RKO (cell line): Measurements from ENCODE around the gene SOS2.

Experiments
- DNase-seq: peaks from one replicate; pipeline ENCODE4 v3.0.0-alpha.2; 2016; ENCODE audit warnings: low spot score

SOS2 gene

DNA sequence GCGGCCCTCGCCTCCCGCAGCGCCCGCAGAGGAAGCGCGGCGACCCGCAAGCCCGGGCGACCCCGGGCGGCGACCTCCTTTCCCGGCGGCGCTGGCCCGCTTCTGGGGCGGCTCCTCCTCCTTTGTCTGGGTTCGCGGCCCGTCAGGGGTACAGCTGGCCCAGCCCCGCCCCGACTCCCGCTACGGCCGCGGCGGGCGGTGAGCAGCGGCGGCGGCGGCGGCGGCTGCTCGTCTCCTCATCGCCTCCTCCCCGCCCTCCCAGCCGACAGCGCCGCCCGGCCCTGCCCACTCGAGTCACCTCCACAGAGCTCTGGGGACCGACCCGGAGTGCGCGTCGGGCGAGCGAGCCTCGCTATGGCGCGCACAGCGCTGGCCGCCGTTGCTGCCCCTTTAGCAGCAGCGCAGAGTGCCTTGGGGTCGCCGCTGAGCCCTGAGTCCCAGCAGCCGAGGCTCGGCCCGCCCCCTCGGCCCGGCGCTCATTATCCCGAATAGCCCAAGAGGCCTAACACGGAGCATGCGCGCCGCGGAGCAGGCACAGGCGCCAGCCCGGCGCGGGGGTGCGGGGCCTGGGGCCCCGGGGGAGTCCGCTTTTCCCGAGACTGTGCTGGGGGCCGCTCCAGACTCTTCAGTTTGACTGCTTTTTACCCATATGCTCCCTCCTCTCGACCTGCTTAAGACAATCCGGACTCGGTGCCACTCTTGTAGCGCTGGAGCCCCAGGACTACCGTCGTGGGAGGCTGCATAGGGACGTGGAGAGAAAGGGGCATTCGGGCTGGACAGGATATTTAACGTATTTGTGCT lies at the start of gene SOS2:
TSS of gene SOS2 (minus strand) at position 104 of the 801 bp plus-strand sequence. CDS start 295 bp downstream, outside the sequence.
- peak; percentile 85 for DNase-seq

DNA sequence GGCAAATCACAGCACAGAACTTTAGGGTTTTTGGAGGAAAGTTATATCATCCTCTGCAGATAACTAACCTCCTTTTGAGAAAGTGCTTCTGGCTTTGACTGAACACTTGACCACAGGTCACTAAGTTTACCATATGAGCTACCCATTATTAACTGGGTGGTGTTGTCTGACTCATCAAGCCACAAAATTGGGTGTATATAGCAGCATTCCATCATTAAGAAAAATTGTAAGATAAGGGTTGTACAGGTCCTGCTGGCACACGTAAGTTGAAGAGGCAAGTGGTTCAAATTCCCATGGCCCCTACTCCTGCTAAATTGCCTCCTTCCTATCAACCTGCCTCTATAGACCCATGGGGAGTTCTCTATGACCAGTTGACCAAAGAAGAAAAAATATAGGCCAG lies 41.1 kb upstream of the SOS2 start:
- no peak for DNase-seq

DNA sequence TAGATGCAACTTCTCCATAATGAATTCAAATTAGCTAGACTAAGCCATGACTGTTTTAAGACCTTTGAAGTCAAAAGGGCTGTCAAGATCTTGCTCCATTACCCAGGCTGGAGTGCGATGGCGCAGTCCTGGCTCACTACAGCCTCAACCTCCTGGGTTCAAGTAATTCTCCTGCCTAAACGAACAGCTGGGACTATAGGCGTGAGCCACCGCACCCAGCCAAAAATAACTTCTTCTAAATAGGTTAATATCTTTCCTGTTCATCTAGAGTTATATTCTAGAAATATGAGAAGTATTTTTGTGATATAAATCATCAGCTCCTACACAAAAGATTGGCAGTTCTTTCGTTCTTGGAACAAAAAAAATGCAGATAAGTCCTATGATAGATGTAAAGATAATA lies 39.6 kb upstream of the SOS2 start:
- DNase-seq = no peak

DNA sequence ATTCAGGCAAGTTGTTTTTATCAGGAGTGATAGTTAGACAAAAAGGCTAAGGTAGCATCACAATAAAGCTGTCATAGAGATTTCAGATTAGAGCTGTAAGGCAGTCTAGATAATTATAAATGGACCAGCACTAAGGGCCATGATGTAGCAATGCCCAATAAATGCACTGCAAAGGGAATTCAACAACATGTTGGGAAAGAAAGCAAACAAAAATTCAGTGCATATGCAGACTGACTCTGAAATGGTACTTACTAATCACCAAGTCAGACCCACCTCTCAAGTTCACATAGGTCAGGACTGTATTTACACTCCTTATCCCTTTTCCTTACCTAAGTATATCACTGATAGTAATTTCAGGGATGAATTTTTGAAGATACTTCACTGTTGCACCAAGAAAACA lies 33.7 kb upstream of the SOS2 start:
- DNase-seq = no peak

DNA sequence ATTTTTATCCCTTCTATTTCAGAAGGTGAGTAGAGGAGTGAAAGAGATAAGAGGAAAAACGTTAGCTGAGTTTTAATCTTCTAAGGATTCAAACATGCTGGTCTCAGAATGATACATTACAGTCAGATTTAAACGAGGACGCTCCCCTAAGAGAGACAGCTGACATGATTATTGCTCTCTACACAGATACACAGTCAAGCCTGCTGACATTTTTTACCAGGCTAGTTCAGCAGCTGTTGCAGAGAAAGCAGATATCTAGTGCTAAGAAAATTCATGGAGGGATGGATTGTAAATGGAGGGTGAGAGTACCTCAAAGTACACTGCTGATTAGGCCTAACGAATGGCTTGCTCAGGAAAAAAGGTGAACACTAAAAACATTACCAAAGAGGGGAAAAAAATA lies 31.9 kb upstream of the SOS2 start:
- no peak for DNase-seq

DNA sequence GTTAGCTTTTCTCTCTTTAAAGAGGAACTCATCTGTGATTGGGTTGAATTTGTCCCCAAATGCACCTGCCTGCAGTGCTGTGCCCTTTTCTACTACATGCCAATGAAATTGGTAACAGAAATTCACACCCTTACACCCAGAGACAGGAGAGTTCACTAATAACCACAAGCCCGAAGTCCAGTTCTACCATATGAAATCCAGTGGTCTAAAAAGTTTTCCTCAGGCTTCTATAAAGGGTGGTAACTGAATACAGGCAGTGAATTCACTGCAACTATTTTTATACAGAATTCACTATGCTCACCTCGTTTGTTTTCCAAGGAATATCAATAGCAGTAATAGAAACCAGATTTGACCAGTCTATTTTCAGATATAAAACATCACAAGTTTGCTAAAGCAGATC lies 31.5 kb upstream of the SOS2 start:
- no peak for DNase-seq

DNA sequence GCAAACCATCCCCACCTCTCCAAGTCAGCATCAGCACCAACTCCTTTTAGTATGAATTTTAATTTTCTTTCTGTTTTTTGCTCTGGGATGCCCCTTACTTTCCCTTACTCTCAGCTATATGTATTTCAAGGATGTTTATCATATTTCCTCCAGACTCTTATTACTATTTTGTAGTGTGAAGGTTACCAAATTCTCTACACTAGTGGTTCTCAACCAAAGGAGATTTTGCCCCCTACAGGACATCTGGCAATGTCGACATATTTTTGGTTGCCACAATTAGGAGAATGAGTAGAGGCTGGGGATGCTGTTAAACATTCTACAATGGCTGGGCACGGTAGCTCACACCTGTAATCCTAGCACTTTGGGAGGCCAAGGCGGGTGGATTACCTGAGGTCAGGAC lies 29.1 kb upstream of the SOS2 start:
- DNase-seq = peak; percentile 36

DNA sequence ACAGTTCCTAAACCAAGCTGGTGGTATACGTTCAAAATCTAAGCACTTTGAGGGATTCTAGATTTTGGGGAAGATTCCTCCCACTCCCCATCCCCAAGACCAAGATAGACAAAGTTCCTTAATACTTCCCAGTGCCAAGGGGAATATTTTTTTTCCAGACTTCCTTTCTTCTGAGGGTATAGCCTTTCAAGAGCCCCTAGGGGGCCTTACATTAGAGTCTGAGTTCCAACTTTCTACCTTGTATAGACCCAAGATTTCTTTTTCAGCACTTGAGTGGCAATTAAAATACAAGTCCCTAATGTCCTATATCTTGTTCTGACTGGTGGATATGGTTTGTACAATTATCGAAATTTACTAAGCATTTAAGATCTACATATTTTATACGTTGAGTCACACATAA lies 28.7 kb upstream of the SOS2 start:
- no peak for DNase-seq

DNA sequence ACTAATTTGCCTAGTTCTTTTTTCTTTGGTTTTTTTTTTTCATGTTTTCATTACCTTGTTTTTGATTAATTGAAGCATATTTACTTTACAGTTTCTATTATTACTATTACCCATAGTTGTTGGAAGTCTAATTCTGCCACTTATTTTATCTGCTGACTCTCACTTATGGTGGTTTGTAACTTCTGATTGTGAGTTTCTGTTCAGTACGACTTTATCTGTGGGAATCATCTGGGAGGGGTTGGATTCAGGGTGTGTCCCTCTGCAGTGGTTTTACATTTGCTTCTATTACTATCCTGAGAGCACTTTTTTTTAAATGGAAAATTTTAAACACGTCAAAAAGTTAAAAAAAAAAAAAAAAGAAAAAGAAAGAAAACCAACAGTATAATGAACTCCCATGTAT lies 26.4 kb upstream of the SOS2 start:
- DNase-seq = no peak

DNA sequence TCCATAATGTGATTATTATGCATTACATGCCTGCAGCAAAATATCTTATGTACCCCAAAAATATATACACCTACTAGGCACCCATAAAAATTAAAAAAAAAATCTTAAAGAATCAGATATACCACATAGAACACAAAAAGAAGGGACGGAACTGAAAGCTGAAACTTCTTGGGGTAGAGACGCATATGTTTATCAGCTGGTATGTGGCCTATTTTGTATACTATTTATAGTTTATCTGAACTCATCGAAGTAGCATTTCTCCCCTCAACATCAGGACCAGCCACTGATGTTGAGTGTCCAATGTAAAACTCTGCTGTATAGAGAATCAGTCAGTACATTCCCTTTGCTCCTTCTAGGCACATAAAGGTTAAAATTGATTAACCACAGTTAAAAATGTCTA lies 22.9 kb upstream of the SOS2 start:
- DNase-seq = no peak

DNA sequence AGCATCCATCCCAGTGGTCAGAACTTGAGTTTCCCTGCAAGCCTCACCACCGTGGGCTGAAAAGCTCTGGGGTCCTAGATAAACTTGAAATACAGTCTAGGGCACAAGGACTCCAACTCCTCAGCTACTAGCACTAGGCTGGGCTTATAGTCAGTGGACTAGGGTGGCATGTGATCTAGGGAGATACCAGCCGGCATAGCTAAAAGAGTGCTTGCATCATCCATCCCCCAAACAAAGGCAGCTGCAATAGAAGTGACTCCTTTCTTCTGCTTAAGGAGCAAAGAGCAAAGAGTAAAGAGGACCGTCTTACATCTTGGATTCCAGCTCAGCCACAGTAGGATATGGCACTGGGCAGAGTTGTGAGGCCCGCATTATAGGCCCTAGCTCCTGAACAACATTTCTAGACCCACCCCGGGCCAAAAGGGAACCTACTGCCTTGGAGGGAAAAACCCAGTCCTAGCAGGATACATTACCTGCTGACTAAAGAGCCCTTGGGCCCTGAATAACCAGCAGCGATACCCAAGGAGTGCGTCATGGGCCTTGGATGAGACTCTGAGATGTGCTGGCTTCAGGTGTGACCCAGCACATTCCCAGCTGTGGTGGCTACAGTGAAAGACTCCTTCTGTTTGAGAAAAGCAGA lies 17.9 kb upstream of the SOS2 start:
- no peak for DNase-seq

DNA sequence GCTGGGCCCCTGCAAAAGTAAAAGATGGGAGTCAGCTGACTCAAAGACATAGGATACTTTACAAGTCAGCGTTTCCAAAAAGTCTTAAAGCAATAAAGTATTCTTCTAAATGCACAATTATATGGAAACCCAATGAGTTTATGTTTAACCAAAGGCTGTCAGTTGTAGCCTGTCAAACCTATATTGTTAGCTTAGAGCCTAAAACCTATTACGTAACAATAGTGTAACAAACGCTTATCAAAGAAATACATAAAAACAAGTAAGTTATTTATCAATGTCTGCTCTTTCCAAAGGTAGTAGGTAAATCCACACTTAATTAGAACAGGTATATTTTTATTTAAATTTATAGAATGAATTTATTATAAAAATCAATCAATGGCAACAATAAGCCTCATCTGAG lies 15.9 kb upstream of the SOS2 start:
- no peak for DNase-seq

DNA sequence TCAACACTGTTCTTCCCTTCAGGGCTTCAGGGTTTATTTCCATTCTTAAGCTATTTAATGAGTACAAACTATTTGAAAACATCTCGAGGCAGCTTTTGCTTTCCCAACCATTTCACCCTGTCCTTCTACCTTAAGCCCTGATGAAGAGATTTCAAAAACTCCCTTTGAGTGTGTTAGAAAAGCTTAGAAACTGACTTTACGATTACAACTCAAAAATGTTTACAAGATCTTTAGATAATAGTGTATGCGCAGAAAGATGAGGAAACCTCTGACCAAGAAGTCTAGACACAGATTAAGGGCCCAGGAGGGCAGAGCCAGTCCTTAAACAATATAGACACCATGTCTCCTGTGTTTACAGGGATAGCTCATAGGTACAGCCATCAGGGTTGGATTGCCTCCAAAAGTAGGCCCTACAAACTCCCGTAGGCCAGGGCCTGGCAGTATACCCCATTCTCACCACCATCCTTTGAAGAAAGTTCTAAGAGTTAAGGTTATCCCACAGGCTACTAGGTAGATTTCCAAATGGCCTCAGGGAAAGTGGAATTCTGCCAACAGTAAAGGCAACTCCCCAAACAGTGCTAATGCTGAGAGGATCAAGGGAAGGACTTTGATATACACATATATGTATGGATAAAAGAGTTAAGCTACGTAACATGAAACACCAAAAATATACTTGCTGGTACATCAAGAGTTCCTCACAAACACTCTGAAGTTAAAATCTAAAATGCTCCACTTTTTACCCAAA lies 11.4 kb upstream of the SOS2 start:
- no peak for DNase-seq

DNA sequence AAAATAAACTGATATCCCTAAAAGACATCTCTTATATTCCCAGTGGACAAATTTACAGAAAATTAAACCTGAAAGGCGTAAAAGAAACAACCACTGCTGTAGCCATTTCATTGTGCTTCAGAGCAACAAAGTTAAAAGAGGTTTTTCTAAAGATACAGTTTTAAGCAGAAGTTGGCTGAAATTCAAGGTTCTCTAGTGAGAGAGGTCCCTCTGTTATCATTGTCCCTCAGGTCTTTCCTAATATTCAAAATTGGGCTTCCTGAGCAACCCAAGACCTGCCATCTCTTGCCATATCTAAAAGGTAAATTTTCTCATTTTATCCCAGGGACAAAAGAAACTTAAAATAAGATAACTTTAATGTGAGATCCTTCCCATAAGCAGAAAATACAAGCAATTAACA lies 10.7 kb upstream of the SOS2 start:
- DNase-seq = no peak

DNA sequence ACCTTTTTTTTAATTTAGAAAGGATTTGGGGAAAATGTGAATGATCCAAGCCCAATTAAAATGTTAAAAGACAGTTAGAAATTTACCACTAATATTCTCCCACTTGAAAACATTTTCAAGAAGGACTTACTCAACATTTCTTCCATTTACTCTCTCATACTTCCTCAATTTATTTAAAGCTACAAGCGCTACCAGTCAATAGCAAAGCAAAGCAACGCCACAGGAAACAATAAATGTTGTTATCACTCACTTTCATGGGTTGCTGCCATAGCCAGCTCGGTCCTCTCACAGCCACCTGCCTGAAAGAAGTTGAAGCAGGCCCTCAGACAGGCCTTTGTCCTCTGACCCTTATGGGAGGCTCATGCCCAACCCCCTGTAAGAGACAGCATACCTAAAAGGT lies 6.0 kb upstream of the SOS2 start:
- DNase-seq = no peak

DNA sequence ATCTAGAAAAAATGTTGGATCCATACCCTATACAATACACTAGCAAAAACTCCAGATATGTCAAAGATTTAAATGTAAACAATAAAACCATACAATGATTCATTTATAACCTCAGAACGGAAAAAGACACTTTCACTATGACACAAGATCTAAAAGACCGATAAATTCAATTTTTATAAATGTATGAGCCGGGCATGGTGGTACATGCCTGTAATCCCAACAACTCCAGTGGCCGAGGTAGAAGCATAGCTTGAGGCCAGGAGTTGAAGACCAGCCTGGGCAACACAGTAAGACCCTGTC lies 2.5 kb upstream of the SOS2 start:
- no peak for DNase-seq

DNA sequence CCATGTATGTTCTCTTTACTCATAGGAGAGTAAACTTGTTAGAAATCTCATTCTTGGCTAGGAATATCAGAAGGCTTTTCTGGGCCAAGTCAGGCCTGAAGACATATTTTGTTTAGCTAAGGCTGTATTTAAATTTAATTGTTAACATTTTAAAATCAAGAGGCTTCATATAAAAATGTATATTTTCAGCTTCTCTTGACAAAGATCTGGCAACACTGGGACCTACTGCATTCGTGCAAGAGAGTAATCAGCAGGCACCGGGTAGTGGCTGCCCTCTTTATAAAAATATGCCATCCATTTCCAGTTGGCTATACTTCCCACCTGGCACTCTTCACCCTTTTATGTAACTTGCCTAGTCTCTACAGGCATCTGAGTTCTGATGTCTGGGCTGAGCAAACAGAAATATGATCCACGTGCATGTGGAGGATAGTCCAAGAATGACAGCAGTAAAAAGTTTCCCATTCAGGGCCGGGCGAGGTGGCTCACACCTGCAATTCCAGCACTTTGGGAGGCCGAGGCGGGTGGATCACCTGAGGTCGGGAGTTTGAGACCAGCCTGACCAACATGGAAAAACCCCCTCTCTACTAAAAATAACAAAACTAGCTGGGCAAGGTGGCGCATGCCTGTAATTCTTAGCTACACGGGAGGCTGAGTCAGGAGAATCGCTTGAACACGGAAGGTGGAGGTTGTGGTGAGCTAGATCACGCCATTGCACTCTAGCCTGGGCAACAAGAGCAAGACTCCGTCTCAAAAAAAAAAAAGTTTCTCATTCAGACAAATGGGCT lies 2.0 kb upstream of the SOS2 start:
- DNase-seq = no peak

DNA sequence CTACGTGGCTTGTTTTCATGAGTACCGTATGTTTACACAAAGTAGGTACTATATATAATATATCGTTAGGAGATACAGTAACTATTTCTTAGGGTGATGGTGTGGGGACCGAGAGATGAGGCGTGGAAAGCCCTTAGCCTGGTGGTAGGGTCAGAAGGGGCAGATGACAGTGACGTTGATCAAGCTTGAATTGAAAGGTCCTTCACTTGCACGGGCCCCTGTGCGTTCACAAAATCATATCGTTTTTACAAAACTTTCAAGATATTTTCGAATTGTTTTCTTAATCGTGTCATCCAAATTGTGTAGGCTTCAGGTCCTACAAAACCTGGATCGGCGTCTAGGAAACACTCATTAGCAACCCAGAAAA lies 881 bp upstream of the SOS2 start:
- DNase-seq = no peak

DNA sequence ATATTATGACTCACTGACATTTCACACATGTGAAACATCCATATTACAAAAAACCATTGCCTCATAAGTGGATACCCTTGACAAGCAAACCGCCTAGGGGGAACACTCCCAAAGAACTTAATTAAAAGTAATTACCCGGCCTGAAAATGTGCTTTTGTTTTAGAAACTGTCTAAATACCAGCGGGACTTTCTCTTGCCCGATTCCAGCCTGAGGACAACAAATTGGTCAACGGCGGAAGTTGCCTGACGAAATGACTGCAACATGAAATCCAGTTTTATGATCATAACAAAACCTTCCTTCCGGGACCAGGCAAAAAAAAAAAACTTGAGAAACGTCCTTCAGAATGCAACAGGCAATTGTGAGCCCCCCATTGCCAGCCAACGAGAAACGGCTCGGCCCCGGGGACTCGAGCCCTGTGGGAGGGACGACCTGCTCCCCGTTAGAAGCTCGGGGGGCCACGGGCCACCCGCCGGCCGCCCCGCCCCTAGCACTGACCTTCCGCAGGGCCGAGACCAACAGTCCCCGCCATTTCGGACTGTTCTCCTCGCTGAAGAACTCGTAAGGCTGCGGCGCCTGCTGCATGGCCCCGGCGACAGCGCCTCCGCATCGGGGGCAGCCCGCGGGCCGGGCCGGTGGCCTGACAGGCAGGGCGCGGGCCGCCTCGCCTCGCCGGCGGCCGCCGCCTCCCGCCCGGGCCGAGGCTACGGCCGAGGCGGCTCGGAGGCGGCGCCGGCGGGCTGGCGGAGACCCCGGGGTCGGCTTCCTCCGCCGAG lies 490 bp downstream of the SOS2 start:
- peak; percentile 79 for DNase-seq

DNA sequence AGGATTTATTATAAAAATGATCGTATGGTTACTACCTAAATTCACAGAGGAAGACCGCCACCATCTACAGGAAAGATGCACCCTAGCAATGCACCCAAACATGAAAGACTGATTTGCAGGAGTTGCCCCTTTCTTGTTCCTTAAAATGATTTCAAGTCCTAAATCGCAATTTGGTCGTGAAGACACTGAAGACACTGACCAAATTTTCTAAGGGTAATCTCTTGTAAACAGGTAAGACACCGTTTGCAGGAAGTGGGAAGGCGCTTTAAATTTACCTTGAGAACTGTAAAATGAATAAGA lies 1.0 kb downstream of the SOS2 start:
- DNase-seq = peak; percentile 15

DNA sequence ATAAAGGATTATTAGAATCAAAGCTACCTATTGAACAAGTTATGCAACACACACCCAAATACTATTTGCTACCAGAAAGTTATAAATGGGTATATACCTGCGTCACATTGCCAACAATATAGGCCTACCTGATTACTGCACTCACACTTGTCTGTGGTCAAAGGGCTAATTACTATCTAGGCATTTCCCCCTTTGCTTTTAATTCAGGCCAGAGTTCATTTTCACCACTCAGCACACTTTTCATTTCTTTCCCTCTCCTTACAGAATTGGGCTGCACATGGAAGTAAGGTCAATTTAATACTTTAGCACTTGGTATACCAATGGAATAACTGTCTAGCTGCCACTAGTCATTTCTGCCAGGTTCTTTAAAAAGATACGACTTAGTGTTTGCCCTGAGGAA lies 1.7 kb downstream of the SOS2 start:
- DNase-seq = no peak

DNA sequence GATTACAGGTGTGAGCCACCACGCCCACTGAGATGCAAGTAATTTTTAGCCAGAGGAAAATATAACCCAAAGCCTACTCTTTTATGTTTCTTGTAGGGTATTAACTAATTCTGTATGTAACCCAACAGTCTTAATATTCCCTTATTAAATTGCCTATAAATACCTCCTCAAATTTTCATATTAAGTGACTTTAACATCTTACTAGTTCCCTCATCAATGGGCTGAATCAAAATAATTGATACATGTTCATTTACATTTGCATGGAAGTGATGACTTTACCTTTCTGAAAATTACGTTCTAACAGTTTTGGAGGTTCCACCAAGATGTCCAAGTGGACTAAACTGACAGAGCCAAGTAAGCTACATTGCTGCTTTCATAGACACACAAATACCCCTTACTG lies 3.1 kb downstream of the SOS2 start:
- DNase-seq = no peak
